Measurements from ENCODE around the gene IFT81.

DNA sequence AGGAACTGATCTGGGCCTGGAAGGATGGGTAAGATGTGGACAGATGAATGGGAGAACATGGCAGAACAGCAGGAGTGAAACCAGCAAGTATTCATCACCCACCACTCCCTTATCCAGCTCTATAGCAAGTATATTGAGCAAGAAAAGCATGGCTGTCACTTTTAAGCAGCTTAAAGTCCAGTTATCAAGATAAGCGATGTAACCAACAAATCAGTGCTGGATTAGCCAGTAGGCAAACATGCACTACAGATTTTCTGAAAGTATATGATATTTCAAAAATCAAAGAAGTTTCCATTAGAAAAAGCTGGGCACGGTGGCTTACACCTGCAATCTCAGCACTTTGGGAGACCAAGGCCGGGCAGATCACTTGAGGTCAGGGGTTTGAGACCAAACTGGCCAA, 103.0 kb downstream of the IFT81 start:
- no peak for TF ChIP-seq CTCF (IDR thresholded peaks at IDR 0.05; ENCODE audit: low read length)
- no peak for TF ChIP-seq EZH2 (optimal IDR thresholded peaks at IDR 0.05; ENCODE audit: low read depth, low read length)
- TF ChIP-seq EZH2phosphoT487 (IDR thresholded peaks at IDR 0.05; ENCODE audit: low read length) = no peak
